Measurements from ENCODE around the gene KIF19. TPM values are rescaled to one million over a fixed set of nuclear protein-coding genes. Genes with fewer than 3 reads are reported as not detected.
A peak's percentile ranks its signal among the peaks of the same experiment; 100 is the strongest.

Gene KIF19
- total RNA-seq, 1 donor from 2014 or later: 55.2 TPM

GRCh38 chr17:74335529-74336062, 9.6 kb downstream of the KIF19 start:
- intact Hi-C loops (cut with DNase I): no loop called here
- ATAC-seq (no peak), DNase-seq (ENCODE audit: low spot score) (no peak)

GRCh38 chr17:74336307-74336706, 10.3 kb downstream of the KIF19 start:
- no peak for DNase-seq (ENCODE audit: low spot score)
- no peak for ATAC-seq
- intact Hi-C loops (cut with DNase I): no loop called here

- ATAC-seq (peak; percentile 38), DNase-seq (ENCODE audit: low spot score) (no peak)
- intact Hi-C loops (cut with DNase I): no loop called here
These were observed 11.9 kb downstream of the KIF19 start for GRCh38 chr17:74337834-74338500.

GRCh38 chr17:74339537-74340195, 13.6 kb downstream of the KIF19 start:
- ATAC-seq (no peak), DNase-seq (ENCODE audit: low spot score) (no peak)
- intact Hi-C loops (cut with DNase I): no loop called here

GRCh38 chr17:74340470-74341023, 14.5 kb downstream of the KIF19 start:
- intact Hi-C loops (cut with DNase I): no loop called here
- ATAC-seq (no peak), DNase-seq (ENCODE audit: low spot score) (no peak)

GRCh38 chr17:74342224-74342623, 16.2 kb downstream of the KIF19 start:
- ATAC-seq: no peak
- intact Hi-C loops (cut with DNase I): no loop called here
- DNase-seq (ENCODE audit: low spot score): no peak

- intact Hi-C loops (cut with DNase I): no loop called here
- DNase-seq (ENCODE audit: low spot score): no peak
- no peak for ATAC-seq
These were observed 17.1 kb downstream of the KIF19 start for GRCh38 chr17:74343121-74343520.

GRCh38 chr17:74343526-74344284, 17.7 kb downstream of the KIF19 start:
- intact Hi-C loops (cut with DNase I): no loop called here
- ATAC-seq (no peak), DNase-seq (ENCODE audit: low spot score) (no peak)

GRCh38 chr17:74344658-74345057, 18.6 kb downstream of the KIF19 start:
- no peak for ATAC-seq
- no peak for DNase-seq (ENCODE audit: low spot score)
- intact Hi-C loops (cut with DNase I): no loop called here

GRCh38 chr17:74345433-74346241, 19.6 kb downstream of the KIF19 start:
- intact Hi-C loops (cut with DNase I): no loop called here

GRCh38 chr17:74347646-74348045, 21.6 kb downstream of the KIF19 start:
- intact Hi-C loops (cut with DNase I): no loop called here
- DNase-seq (ENCODE audit: low spot score) (no peak), ATAC-seq (no peak)

More at GRCh38 chr17:74345433-74346241, 19.6 kb downstream of the KIF19 start:
- ATAC-seq (no peak), DNase-seq (ENCODE audit: low spot score) (no peak)

- intact Hi-C loops (cut with DNase I): no loop called here
- ATAC-seq (no peak), DNase-seq (ENCODE audit: low spot score) (no peak)
These were observed 23.1 kb downstream of the KIF19 start for GRCh38 chr17:74349120-74349519.

GRCh38 chr17:74350486-74350885, 24.5 kb downstream of the KIF19 start:
- no peak for DNase-seq (ENCODE audit: low spot score)
- intact Hi-C loops (cut with DNase I): no loop called here
- no peak for ATAC-seq

- intact Hi-C loops (cut with DNase I): no loop called here
- no peak for ATAC-seq
These were observed 25.7 kb downstream of the KIF19 start for GRCh38 chr17:74351552-74352210.

GRCh38 chr17:74353446-74354060, 27.5 kb downstream of the KIF19 start:
- DNase-seq (ENCODE audit: low spot score) (no peak), ATAC-seq (no peak)
- intact Hi-C loops (cut with DNase I): no loop called here

More at GRCh38 chr17:74351552-74352210, 25.7 kb downstream of the KIF19 start:
- DNase-seq (ENCODE audit: low spot score): no peak

- ATAC-seq: no peak
- no peak for DNase-seq (ENCODE audit: low spot score)
- intact Hi-C loops (cut with DNase I): no loop called here
These were observed 28.1 kb downstream of the KIF19 start for GRCh38 chr17:74354123-74354522.

- intact Hi-C loops (cut with DNase I): no loop called here
- no peak for DNase-seq (ENCODE audit: low spot score)
- no peak for ATAC-seq
These were observed 28.5 kb downstream of the KIF19 start for GRCh38 chr17:74354561-74354960.

GRCh38 chr17:74355065-74355464, 29.0 kb downstream of the KIF19 start:
- intact Hi-C loops (cut with DNase I): no loop called here
- ATAC-seq (no peak), DNase-seq (ENCODE audit: low spot score) (no peak)
